Forelimb muscle (tissue), 1 donor: Measurements from ENCODE around the gene FANCE. TPM values are rescaled to one million over a fixed set of nuclear protein-coding genes. Genes with fewer than 3 reads are reported as not detected.
"Not testable (repeated sequence)": the region's sequence is repeated elsewhere in the genome, so short reads cannot be mapped to it uniquely, and the experiment has no call there.

Source experiments
- DNase-seq: peaks from one replicate; pipeline ENCODE4 v3.0.0-alpha.2; 2013; ENCODE audit warnings: low read depth
- polyA plus RNA-seq: library from polyadenylated mRNA; unstranded; fragments of 120-200 nt; gene quantifications from one replicate; pipeline ENCODE4 v1.2.1, GENCODE V29; 2013; ENCODE audit not compliant: insufficient read length

The FANCE gene
- polyA plus RNA-seq, 1 donor = 20.8 TPM

DNA sequence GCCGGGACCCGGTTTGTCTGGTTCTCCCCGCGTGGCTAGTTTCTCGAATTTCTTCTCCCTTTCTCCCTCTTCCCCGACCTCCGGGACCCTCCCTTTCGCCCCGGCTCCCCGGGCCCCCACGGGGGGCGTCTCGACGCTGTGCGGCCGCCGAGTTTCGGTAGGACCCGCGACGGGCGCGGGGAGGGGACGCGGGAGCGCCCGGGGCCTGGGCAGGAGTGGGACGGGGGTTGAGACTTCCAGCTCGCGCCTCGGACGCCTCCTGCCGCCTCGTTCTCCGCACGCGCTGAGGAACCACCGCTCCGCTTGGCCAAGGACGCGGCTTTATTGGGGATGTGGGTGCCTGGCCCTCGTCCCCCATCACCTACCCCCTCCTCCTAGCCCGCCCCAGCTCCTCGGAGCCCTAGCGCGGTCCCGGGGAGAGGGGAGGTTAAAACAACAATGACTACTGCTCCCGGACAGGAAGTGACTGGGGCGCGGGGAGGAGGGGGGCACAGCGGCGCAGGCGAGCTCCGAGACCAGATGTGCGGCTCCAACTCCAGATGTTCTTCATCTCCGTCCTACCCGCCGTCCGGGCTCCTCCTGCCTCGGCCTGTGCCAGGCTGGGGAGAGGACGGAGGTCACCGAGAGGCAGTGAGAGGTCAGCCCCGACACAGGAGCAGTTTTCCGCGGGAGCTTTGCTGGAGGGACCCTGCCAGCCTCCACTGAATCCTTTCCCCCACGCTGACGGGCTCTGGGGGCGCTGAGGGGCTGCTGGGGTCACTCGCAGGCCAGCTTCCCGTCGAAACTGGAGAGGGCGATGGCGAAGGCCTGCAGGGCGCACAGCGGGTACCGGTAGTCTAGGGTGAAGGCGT, 45.7 kb downstream of the FANCE start:
- DNase-seq = no peak

DNA sequence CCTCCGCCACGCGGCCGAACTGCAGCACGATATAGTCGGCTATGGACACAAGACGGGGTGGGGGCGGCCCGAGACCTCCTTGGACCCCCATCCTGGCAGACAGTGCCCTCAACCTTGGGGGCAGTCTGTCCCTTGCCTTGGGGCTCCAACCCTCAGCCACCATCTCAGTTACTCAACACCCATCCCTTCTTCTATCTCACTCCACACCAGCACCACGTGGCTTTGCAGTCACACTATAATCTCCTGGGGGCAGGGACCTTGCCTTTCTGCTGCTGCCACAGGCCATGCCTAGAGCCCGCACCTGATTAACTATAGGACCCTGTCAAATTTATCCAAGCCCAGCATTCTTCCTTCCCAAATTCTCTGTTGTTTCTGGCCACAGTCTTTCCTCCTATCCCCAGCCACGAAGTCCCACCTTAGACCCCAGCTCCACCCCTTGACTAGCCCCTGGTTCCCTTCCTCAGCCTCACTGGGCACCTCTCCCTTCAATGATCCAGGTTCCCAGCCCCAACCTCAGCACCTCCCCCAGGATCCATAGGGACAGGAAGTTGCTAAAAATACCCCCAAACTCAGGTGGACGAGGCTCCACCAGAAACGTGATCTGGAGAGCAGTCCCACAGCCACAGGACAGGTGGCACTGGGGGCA, 46.4 kb downstream of the FANCE start:
- DNase-seq = no peak

DNA sequence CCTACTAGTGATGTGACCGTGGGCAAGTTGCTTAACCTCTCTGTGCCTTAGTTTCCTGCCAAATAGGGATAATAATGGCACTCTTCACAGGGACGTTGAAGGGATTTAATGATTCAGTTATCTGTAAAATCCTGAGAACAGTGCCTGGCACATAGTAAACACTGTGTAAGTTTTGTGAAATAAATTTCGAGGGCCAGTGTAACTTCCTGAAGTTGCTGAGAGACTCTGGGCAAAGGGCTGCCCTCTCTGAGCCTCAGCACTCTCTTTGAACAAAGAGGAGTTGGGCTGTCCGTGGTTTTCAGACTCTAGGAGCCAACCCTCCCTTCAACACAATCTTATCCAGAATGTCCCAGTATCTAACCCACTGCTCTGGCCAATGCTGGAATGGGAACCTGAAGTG, 47.2 kb downstream of the FANCE start:
- no peak for DNase-seq

- DNase-seq = no peak
Measured at GRCh38 chr6:35500782-35501181, 48.6 kb downstream of the FANCE start.

DNA sequence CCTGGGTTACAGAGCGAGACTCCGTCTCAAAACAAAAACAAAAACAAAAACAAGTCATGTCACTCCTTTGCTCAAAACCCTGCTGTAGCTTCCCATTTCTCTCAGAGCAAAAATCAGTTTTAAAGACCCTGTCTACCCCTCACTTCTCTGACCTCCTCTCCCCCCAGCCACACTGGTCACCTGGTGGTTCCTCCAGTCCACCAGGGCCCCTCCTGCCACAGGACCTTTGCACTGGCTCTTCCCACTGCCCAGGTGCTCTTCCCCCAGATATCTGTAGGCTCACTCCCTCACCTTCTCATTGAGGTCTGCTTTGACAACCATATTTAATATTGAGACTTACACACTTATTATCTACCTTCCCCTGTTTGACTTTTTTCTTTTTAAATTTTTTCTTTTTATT, 49.6 kb downstream of the FANCE start:
- no peak for DNase-seq

- DNase-seq = no peak
Measured at GRCh38 chr6:35503534-35503933, 51.4 kb downstream of the FANCE start.

DNA sequence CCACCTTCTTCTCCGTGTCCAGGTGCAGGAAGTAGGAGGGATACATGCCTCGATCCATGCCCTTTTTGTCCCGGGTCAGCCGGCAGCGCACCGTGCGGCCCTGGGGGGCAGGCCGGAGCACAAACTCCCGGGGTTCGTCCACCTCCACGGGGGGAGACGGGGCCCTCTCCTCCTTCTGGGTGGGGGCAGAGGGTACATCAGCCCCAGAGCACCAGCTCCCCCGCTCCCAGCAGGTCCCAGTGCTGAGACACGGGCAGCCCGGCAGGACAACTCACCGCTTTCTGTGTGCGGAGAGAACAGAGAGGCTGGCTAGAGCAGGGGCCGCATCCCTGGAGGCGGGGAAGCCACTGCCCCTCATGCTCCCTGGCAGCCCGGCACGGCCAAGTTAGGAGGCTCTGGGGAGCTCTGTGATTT, 53.9 kb downstream of the FANCE start:
- DNase-seq = no peak

- no peak for DNase-seq
Measured at GRCh38 chr6:35506536-35506935, 54.4 kb downstream of the FANCE start.

DNA sequence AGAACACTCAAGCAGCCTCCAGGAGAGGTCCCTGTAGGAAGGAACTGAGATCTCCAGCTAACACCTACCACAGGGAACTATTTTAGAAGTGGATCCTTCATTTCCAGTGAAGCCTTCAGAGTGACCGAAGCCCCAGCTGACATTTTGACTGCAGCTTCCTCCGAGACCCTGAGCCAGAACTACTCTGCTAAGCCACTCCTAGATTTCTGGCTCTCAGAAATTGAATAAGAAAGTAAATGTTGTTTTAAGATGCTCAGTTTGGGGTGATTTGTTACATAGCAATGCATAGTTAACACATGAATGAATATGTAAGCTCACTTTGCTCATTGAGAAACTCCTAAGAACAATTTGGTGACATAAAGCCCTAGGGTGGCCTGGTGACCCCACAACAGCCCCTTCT, 55.1 kb downstream of the FANCE start:
- no peak for DNase-seq

DNA sequence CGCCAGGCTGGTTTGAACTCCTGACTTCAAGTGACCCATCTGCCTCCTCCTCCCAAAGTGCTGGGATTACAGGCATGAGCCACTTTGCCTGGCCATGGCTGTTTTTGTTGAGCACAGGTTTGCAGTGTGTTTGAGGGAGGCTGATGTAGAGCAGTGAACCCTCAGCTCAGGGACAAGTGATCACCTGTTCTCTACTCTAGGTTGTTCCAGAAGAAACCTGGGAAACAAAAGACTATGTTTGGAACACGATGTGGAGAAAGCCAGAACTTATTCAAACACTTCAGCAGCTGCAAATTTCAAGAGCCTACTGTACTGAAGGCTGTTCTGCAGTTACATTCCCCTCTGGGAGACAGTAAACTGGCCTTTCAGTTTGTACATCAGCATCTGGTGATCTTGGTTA, 55.9 kb downstream of the FANCE start:
- no peak for DNase-seq

DNA sequence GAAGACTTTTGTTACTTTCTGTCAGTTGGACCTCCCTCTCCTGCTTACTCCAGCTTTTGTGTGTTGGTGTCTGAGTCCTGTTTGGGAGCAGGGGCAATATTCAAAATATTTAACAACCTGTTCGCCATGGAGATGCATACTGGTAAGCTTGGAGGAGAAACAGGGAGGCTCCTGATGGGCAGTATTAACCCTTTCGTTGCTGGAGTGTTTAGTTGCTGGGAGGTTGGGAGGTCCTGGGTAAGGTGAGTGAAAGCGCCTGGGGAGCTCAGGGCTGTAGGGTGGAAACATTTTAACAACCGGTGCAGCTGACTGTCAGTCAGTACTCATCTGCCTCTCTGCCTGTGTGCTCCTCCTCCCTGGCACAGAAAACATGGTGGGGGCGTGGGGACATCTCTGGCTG, 56.4 kb downstream of the FANCE start:
- DNase-seq = no peak

- no peak for DNase-seq
Measured at GRCh38 chr6:35510916-35511561, 58.9 kb downstream of the FANCE start.

GRCh38 chr6:35511562-35511941, 59.4 kb downstream of the FANCE start:
- no peak for DNase-seq

DNA sequence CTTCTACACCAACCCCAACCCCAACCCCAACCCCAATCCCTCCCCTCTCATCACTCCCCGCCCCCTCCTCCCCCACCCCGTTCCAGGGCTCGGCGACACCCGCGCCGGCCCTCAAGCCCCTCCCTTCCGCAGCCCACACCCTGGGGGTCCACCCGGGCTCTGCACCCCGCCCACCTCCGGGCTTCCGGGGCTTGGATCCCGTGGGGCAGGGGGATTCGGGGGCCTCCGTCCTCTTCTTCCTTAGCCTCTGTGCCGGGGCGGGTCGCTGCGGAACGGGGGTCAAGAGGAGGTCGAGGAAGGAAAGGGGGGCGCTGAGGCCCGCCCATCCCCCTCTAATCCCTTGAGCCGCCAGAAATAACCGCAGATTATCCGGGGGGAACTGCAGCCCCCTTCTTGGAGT, 59.9 kb downstream of the FANCE start:
- DNase-seq = no peak

DNA sequence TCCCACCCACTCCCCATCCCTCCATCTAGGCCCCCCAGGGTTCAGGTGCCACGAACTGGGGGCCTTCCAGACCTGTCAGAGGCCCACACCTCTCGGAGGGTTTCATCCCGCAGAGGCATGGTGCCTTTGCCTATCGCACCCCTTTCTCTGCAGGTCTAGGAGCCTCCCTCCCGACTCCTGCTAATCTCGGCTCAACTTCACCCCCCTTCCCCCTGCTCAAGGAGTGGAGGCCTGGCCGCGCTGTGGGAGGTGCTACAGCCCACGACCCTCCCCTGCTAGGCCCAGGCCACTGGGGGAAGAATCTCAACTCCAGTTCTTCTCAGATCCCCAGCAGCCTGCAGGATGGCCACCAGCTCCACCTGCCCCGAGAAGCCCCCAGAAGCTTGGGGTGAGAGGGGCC, 60.6 kb downstream of the FANCE start, which contains the start of gene TULP1:
Gene TULP1, minus strand, starts transcription at position 157 of the 400 bp plus-strand sequence. Its CDS starts 38 bp downstream, at position 119.
- no peak for DNase-seq

DNA sequence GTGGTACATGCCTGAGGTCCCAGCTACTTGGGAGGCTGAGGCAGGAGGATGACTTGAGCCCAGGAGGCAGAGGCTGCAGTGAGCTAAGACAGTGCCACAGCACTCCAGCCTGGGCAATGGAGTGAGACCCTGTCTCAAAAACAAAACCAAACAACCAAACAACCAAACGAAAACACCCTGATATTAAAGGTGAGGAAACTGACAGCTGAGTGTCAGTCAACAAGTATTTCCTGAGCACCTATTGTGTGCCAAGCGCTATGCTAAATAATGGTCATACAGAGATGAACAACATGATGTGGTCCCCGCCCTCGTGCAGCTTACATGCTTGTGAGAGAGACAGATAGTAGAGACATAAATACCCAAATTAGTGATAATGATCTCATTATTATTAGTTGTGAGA, 62.4 kb downstream of the FANCE start:
- no peak for DNase-seq

DNA sequence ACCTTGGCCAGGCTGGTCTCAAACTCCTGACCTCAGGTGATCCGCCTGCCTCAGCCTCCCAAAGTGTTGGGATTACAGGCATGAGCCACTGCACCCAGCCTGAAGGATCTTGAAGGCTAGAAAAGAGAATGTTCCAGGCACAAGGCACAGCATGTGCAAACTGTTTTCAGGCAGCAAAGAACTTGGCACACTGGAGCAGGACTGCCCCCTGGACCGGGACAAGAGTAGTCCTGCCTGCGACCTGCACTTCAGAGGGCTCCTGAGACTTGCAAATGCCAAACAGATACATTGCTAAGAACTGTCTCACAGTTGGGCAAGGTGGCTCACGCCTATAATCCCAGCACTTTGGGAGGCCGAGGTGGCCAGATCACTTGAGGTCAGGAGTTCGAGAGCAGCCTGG, 63.8 kb downstream of the FANCE start:
- not testable (repeated sequence) for DNase-seq

Other genes starting within 250 kb of the FANCE start
- gene SCUBE3, start 238.4 kb upstream of the FANCE start, polyA plus RNA-seq = 0.82 TPM
- gene ZNF76, start 192.6 kb upstream of the FANCE start, polyA plus RNA-seq = 26.9 TPM
- 4.9 TPM for gene DEF6, start 154.5 kb upstream of the FANCE start, polyA plus RNA-seq
- gene PPARD, start 109.8 kb upstream of the FANCE start, polyA plus RNA-seq = 24.2 TPM
- 2,649 TPM for gene RPL10A, start 16.1 kb downstream of the FANCE start, polyA plus RNA-seq
- gene TEAD3, start 44.7 kb downstream of the FANCE start, polyA plus RNA-seq = 75.7 TPM
- 1.4 TPM for gene TULP1, start 60.6 kb downstream of the FANCE start, polyA plus RNA-seq
- 16.9 TPM for gene FKBP5, start 236.6 kb downstream of the FANCE start, polyA plus RNA-seq